Erythroblast (primary cell): ENCODE data around the gene FANCB.

ENCODE experiments used
- GATA1 ChIP-seq: IDR thresholded peaks from 2 replicates; pipeline ENCODE4 v1.6.1; 2011; ENCODE audit warnings: low read depth, mild to moderate bottlenecking, control low read depth, low read length, moderate library complexity
- POLR2A ChIP-seq: IDR thresholded peaks from 2 replicates; pipeline ENCODE4 v1.6.1; 2011; ENCODE audit warnings: mild to moderate bottlenecking, low read length

DNA sequence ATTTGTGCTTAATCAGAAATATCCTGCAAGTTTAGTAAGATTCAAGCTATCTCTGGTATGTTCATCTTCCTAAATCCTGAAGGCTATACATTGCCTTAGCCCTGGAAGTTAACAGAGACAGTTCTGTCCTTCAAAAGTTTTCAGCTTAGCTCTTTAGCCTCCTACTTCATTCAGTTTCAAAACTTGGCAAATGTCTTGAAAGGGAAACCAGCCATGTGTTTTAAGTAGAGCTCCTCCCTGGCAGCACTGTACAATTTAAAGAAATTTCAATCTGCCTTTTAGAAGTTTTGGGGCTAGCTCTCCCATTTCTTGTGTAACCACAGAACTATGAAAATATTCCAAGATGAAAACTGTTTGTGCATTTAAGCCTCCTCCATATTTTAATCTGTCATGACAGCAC is 47.0 kb downstream of the FANCB start:
- no peak for TF ChIP-seq POLR2A
- no peak for TF ChIP-seq GATA1
